H9 (cell line): ENCODE data around the gene HM13. TPM values are rescaled to one million over a fixed set of nuclear protein-coding genes. Genes with fewer than 3 reads are reported as not detected.

Experiments used
- DNase-seq: peaks from one replicate; pipeline ENCODE4 v3.0.0-alpha.2; 2017
- H2AFZ ChIP-seq: one replicate; pipeline ENCODE4 v1.6.1; 2013; ENCODE audit warnings: mild to moderate bottlenecking, low read length, control low read depth, moderate library complexity
- H2AK5ac ChIP-seq: 2 replicates; pipeline ENCODE4 v1.6.1; 2013; ENCODE audit warnings: low read length, control low read depth, mixed read lengths; ENCODE audit not compliant: insufficient read length
- H2BK120ac ChIP-seq: one replicate; pipeline ENCODE4 v1.6.1; 2013; ENCODE audit warnings: low read depth, mild to moderate bottlenecking, low read length, control low read depth, inconsistent platforms; ENCODE audit not compliant: poor library complexity, severe bottlenecking
- H2BK12ac ChIP-seq: 2 replicates; pipeline ENCODE4 v1.6.1; 2013; ENCODE audit warnings: low read length, control low read depth, mixed read lengths, low read depth; ENCODE audit not compliant: insufficient read length
- H2BK15ac ChIP-seq: 2 replicates; pipeline ENCODE4 v1.6.1; 2013; ENCODE audit warnings: low read depth, low read length, control low read depth
- H2BK20ac ChIP-seq: one replicate; pipeline ENCODE4 v1.6.1; 2013; ENCODE audit warnings: low read depth, mild to moderate bottlenecking, low read length, control low read depth, inconsistent platforms; ENCODE audit not compliant: poor library complexity, severe bottlenecking
- H2BK5ac ChIP-seq: 2 replicates; pipeline ENCODE4 v1.6.1; 2013; ENCODE audit warnings: low read length, control low read depth, mixed read lengths; ENCODE audit not compliant: insufficient read length
- H3K14ac ChIP-seq: 2 replicates; pipeline ENCODE4 v1.6.1; 2013; ENCODE audit warnings: low read length, control low read depth; ENCODE audit not compliant: insufficient read depth
- H3K18ac ChIP-seq: 2 replicates; pipeline ENCODE4 v1.6.1; 2013; ENCODE audit warnings: low read depth, mild to moderate bottlenecking, mixed read lengths, low read length, control low read depth; ENCODE audit not compliant: insufficient read length
- H3K23ac ChIP-seq: 2 replicates; pipeline ENCODE4 v1.6.1; 2013; ENCODE audit warnings: low read length, control low read depth, mixed read lengths, low read depth; ENCODE audit not compliant: insufficient read length
- H3K23me2 ChIP-seq: 2 replicates; pipeline ENCODE4 v1.6.1; 2013; ENCODE audit warnings: low read depth, mild to moderate bottlenecking, mixed read lengths, low read length, control low read depth; ENCODE audit not compliant: insufficient read length, poor library complexity, severe bottlenecking
- H3K27ac ChIP-seq: 2 replicates; pipeline ENCODE4 v1.5.1; 2013; ENCODE audit warnings: low read length, control low read depth, mixed read lengths, low read depth; ENCODE audit not compliant: insufficient read length
- H3K27me3 ChIP-seq: 2 replicates; pipeline ENCODE4 v1.6.1; 2013; ENCODE audit warnings: low read length, control low read depth, inconsistent platforms; ENCODE audit not compliant: insufficient read depth
- H3K4ac ChIP-seq: 2 replicates; pipeline ENCODE4 v1.6.1; 2013; ENCODE audit warnings: low read depth, mild to moderate bottlenecking, control low read depth, inconsistent platforms, low read length, moderate library complexity
- H3K4me1 ChIP-seq: 2 replicates; pipeline ENCODE4 v1.6.1; 2013; ENCODE audit warnings: low read length, control low read depth, inconsistent platforms; ENCODE audit not compliant: insufficient read depth
- H3K4me2 ChIP-seq: 2 replicates; pipeline ENCODE4 v1.6.1; 2013; ENCODE audit warnings: low read length, control low read depth, mixed read lengths; ENCODE audit not compliant: insufficient read length, insufficient read depth
- H3K56ac ChIP-seq: 2 replicates; pipeline ENCODE4 v1.6.1; 2013; ENCODE audit warnings: low read depth, mild to moderate bottlenecking, mixed read lengths, low read length, control low read depth; ENCODE audit not compliant: insufficient read length
- H3K79me1 ChIP-seq: 2 replicates; pipeline ENCODE4 v1.6.1; 2013; ENCODE audit warnings: low read depth, mild to moderate bottlenecking, moderate library complexity, low read length, control low read depth, inconsistent platforms; ENCODE audit not compliant: insufficient read depth, poor library complexity, severe bottlenecking
- H3K79me2 ChIP-seq: 2 replicates; pipeline ENCODE4 v1.6.1; 2013; ENCODE audit warnings: low read length, control low read depth, inconsistent platforms; ENCODE audit not compliant: insufficient read depth
- H3K9ac ChIP-seq: 2 replicates; pipeline ENCODE4 v1.6.1; 2013; ENCODE audit warnings: low read length, control low read depth, mixed read lengths; ENCODE audit not compliant: insufficient read length; ENCODE audit errors: extremely low read depth
- H3K9me3 ChIP-seq: one replicate; pipeline ENCODE4 v1.6.1; 2013; ENCODE audit warnings: low read depth, low read length, inconsistent platforms; ENCODE audit not compliant: control insufficient read depth
- H3T11ph ChIP-seq: one replicate; pipeline ENCODE4 v1.6.1; 2013; ENCODE audit warnings: mild to moderate bottlenecking, low read length, control low read depth, inconsistent platforms
- H4K20me1 ChIP-seq: one replicate; pipeline ENCODE4 v1.6.1; 2013; ENCODE audit not compliant: control insufficient read depth, insufficient read length, insufficient read depth
- H4K5ac ChIP-seq: 2 replicates; pipeline ENCODE4 v1.6.1; 2013; ENCODE audit warnings: low read depth, mild to moderate bottlenecking, mixed read lengths, low read length, control low read depth; ENCODE audit not compliant: insufficient read length
- H4K8ac ChIP-seq: replicated peaks from 2 replicates; pipeline ENCODE4 v1.6.1; 2013; ENCODE audit warnings: low read length, control low read depth, mixed read lengths, low read depth; ENCODE audit not compliant: insufficient read length
- H4K91ac ChIP-seq: 2 replicates; pipeline ENCODE4 v1.6.1; 2013; ENCODE audit warnings: low read depth, mild to moderate bottlenecking, moderate library complexity, mixed read lengths, low read length, control low read depth; ENCODE audit not compliant: insufficient read length
- H3K27ac Mint-ChIP-seq, 3 experiments: 2 replicates in 2 of 3; 3 replicates in 1 of 3; pipeline ENCODE4 v1.8.0; 2020 to 2021; ENCODE audit warnings: mixed read lengths in 3 of 3, mild to moderate bottlenecking in 1 of 3, moderate library complexity in 1 of 3
- H3K27me3 Mint-ChIP-seq: 2 replicates; pipeline ENCODE4 v1.8.0; 2021; ENCODE audit warnings: low read depth, mild to moderate bottlenecking, moderate library complexity, mixed read lengths
- H3K36me3 Mint-ChIP-seq, 3 experiments: 2 replicates in 2 of 3; 3 replicates in 1 of 3; pipeline ENCODE4 v1.8.0; 2020 to 2021; ENCODE audit warnings: low read depth in 3 of 3, mixed read lengths in 3 of 3; ENCODE audit not compliant: insufficient read depth in 1 of 3
- H3K4me1 Mint-ChIP-seq, 2 experiments: 2 replicates each; pipeline ENCODE4 v1.8.0; 2020; ENCODE audit warnings: mixed read lengths in 2 of 2
- H3K4me3 Mint-ChIP-seq, 2 experiments: 2 replicates in 1 of 2; 3 replicates in 1 of 2; pipeline ENCODE4 v1.8.0; 2020 to 2021; ENCODE audit warnings: mild to moderate bottlenecking in 2 of 2, mixed read lengths in 2 of 2, moderate library complexity in 1 of 2
- H3K9me3 Mint-ChIP-seq, 2 experiments: 2 replicates in 1 of 2; 3 replicates in 1 of 2; pipeline ENCODE4 v1.8.0; 2020; ENCODE audit warnings: mild to moderate bottlenecking in 2 of 2, mixed read lengths in 2 of 2, moderate library complexity in 1 of 2
- CTCF ChIP-seq: fragments of 200-600 bp; sonication (generic); conservative IDR thresholded peaks from 3 replicates; pipeline ENCODE4 v1.8.0; 2021; ENCODE audit warnings: antibody characterized with exemption, mild to moderate bottlenecking
- WGBS: extraction: QIAGEN DNeasy Blood & Tissue Kit; methylation state at CpG from one replicate; pipeline ENCODE4 v1.1.7; 2013; ENCODE audit warnings: missing lambda C conversion rate, low lambda C conversion rate, mixed read lengths; ENCODE audit not compliant: insufficient read length; ENCODE audit errors: extremely low coverage; 5-methylcytosine and 5-hydroxymethylcytosine counted together
- total RNA-seq: library from RNA; stranded (reverse); gene quantifications from 2 replicates; pipeline ENCODE4 v1.2.1, GENCODE V29; 2021

HM13 gene
- total RNA-seq, 1 experiment from 2014 or later = 169 TPM

GRCh38 chr20:31476294-31476585 lies 38.0 kb upstream of the HM13 start:
- H3K79me2 ChIP-seq = no peaks in the 10 kb centered on the region
- no peak overlapping the region for H3K23ac ChIP-seq
- Mint-ChIP-seq H3K36me3 (peaks cover 11 to 54% (median 19%) of the 10 kb centered on the region in 3 experiments; a peak in 6 of 7 replicates), H3K27ac (no peak overlapping the region), H3K27me3 (peaks cover 24% of the 10 kb centered on the region), H3K9me3 (peaks cover 77 to 83% of the 10 kb centered on the region in 2 experiments), H3K4me3 (no peak overlapping the region), H3K4me1 (no peaks in the 10 kb centered on the region)
- no peak overlapping the region for H2BK15ac ChIP-seq
- no peak overlapping the region for H3K18ac ChIP-seq
- H3K9ac ChIP-seq = no peak overlapping the region
- no peak overlapping the region for H3T11ph ChIP-seq
- H3K9me3 ChIP-seq = peaks cover 70% of the 10 kb centered on the region
- no peak overlapping the region for H3K27ac ChIP-seq
- no peak overlapping the region for H2BK20ac ChIP-seq
- no peak overlapping the region for H4K5ac ChIP-seq
- no peaks in the 10 kb centered on the region for H3K79me1 ChIP-seq
- no peak overlapping the region for H2AK5ac ChIP-seq
- H4K8ac ChIP-seq = no peak overlapping the region
- H4K20me1 ChIP-seq = no peaks in the 10 kb centered on the region
- no peak for DNase-seq
- no peak overlapping the region for H3K56ac ChIP-seq
- H2BK5ac ChIP-seq = no peak overlapping the region
- no peak for TF ChIP-seq CTCF
- H3K4me1 ChIP-seq = no peaks in the 10 kb centered on the region
- H2BK12ac ChIP-seq = no peak overlapping the region
- no peak overlapping the region for H2AFZ ChIP-seq
- H3K23me2 ChIP-seq = no peaks in the 10 kb centered on the region
- no peaks in the 10 kb centered on the region for H3K27me3 ChIP-seq
- H3K14ac ChIP-seq = no peak overlapping the region
- H3K4ac ChIP-seq = no peak overlapping the region
- no peak overlapping the region for H3K4me2 ChIP-seq
- WGBS = no CpG with 5 or more reads among the region's 6 CpGs
- no peak overlapping the region for H4K91ac ChIP-seq
- H2BK120ac ChIP-seq = no peak overlapping the region
